GM23248 (cell line): ENCODE measurements around the gene TRAK1. TPM values are rescaled to one million over a fixed set of nuclear protein-coding genes. Genes with fewer than 3 reads are reported as not detected.
A peak's percentile ranks its signal among the peaks of the same experiment; 100 is the strongest.

Experiments used
- DNase-seq: peaks from one replicate; pipeline ENCODE4 v3.0.0-alpha.2; 2015
- H2AFZ ChIP-seq: fragments of 200-600 bp; sonication (generic); 2 replicates; pipeline ENCODE4 v1.6.1; 2016; ENCODE audit warnings: antibody characterized with exemption
- H3F3A ChIP-seq: fragments of 200-600 bp; sonication (generic); 2 replicates; pipeline ENCODE4 v1.6.1; 2016; ENCODE audit warnings: mild to moderate bottlenecking, antibody characterized with exemption, mixed run types; ENCODE audit not compliant: insufficient read depth
- H3K27ac ChIP-seq: fragments of 200-600 bp; sonication (generic); 2 replicates; pipeline ENCODE4 v1.5.1; 2016; ENCODE audit warnings: mild to moderate bottlenecking
- H3K27me3 ChIP-seq: fragments of 200-600 bp; sonication (generic); replicated peaks from 2 replicates; pipeline ENCODE4 v1.6.1; 2016; ENCODE audit warnings: mild to moderate bottlenecking; ENCODE audit not compliant: insufficient read depth
- H3K36me3 ChIP-seq: fragments of 200-600 bp; sonication (generic); 2 replicates; pipeline ENCODE4 v1.6.1; 2016; ENCODE audit warnings: low read depth, mild to moderate bottlenecking
- H3K4me1 ChIP-seq: fragments of 200-600 bp; sonication (generic); 2 replicates; pipeline ENCODE4 v1.6.1; 2016; ENCODE audit warnings: mild to moderate bottlenecking; ENCODE audit not compliant: insufficient read depth
- H3K4me2 ChIP-seq: fragments of 200-600 bp; sonication (generic); one replicate; pipeline ENCODE4 v1.6.1; 2016; ENCODE audit warnings: mild to moderate bottlenecking; ENCODE audit not compliant: unreplicated experiment
- H3K4me3 ChIP-seq: fragments of 200-600 bp; sonication (generic); 2 replicates; pipeline ENCODE4 v1.5.1; 2016; ENCODE audit warnings: mild to moderate bottlenecking
- H3K79me2 ChIP-seq: fragments of 200-600 bp; sonication (generic); 2 replicates; pipeline ENCODE4 v1.6.1; 2016; ENCODE audit warnings: mild to moderate bottlenecking; ENCODE audit not compliant: insufficient read depth
- H3K9ac ChIP-seq: fragments of 200-600 bp; sonication (generic); 2 replicates; pipeline ENCODE4 v1.6.1; 2016; ENCODE audit warnings: mild to moderate bottlenecking
- H3K9me2 ChIP-seq: fragments of 200-600 bp; sonication (generic); 2 replicates; pipeline ENCODE4 v1.6.1; 2016; ENCODE audit warnings: mixed run types, mild to moderate bottlenecking, moderate library complexity; ENCODE audit not compliant: insufficient read depth
- H3K9me3 ChIP-seq: fragments of 200-600 bp; sonication (generic); one replicate; pipeline ENCODE4 v1.6.1; 2017; ENCODE audit warnings: low read depth
- H4K20me1 ChIP-seq: fragments of 200-600 bp; sonication (generic); 2 replicates; pipeline ENCODE4 v1.6.0; 2016; ENCODE audit not compliant: insufficient read depth
- EZH2 ChIP-seq: fragments of 200-600 bp; sonication (generic); IDR thresholded peaks from 2 replicates; pipeline ENCODE4 v1.6.1; 2018; ENCODE audit warnings: antibody characterized with exemption, mild to moderate bottlenecking; ENCODE audit not compliant: insufficient read depth, poor library complexity, severe bottlenecking
- EZH2phosphoT487 ChIP-seq: fragments of 200-600 bp; sonication (generic); IDR thresholded peaks from 2 replicates; pipeline ENCODE4 v1.6.1; 2018; ENCODE audit warnings: antibody characterized with exemption, moderate library complexity, mild to moderate bottlenecking, low read depth; ENCODE audit not compliant: insufficient read depth
- WGBS, 2 experiments: methylation state at CpG; one replicate each; pipeline ENCODE4 v1.1.6; 2015 to 2017; ENCODE audit warnings: low lambda C conversion rate in 2 of 2, low coverage in 1 of 2; ENCODE audit errors: missing lambda C conversion rate in 2 of 2; 5-methylcytosine and 5-hydroxymethylcytosine counted together
- in situ Hi-C: fragments of 300-500 bp; cut with MboI; formaldehyde crosslinking; loops from 2 replicates; pipeline ENCODE4 v1.15.0; 2020
- polyA plus RNA-seq: library from polyadenylated mRNA; unstranded; fragments of >200 nt; fragmentation: Nextera tagmentation; extraction: Ambion mirVana; gene quantifications from 2 replicates; pipeline ENCODE4 v1.2.1, GENCODE V29; 2016
- total RNA-seq: library from RNA; depleted of rRNA; stranded (reverse); fragments of >200 nt; shearing (Covaris generic); gene quantifications from 2 replicates; pipeline ENCODE4 v1.2.3, GENCODE V29; 2014

Gene TRAK1
- total and polyA plus RNA-seq, 2 experiments from 2014 or later = 13.6 to 51.0 TPM

DNA sequence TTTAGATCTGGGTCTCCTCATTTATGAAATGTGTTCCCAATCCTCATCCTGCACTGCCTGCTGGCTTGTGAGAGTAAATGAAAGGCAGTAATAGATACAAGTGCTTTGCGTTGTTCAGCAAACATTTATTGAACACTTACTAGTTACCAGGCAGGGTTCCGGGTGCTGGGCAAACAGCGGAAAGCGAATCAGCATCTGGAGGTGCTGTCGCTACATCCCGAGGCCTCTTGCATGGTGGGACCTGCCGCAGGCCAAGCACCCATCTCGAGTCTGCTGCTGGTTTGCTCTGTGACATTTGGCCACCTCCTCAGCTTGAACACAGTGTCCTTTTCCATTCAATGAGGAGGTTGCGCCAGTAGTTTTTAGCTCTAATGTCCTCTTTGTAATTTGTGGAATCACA is 24.8 kb downstream of the TRAK1 start:
- Histone ChIP-seq H3K36me3 (no peaks in the 10 kb centered on the region; the same call in 1 of the 2 replicates), H3K27me3 (no peaks in the 10 kb centered on the region), H3K79me2 (peaks cover 86% of the 10 kb centered on the region), H4K20me1 (peaks cover 4% of the 10 kb centered on the region; the same call in 1 of the 2 replicates), H3K4me1 (peaks cover 21% of the 10 kb centered on the region), H3F3A (peaks cover 35% of the 10 kb centered on the region), H3K4me3 (no peak overlapping the region), H3K9ac (no peak overlapping the region), H3K9me3 (no peaks in the 10 kb centered on the region), H3K27ac (peak overlapping the region; percentile 55; the same call in 1 of the 2 replicates), H3K4me2 (peak overlapping the region; percentile 39), H3K9me2 (no peaks in the 10 kb centered on the region), H2AFZ (no peak overlapping the region)
- in situ Hi-C loops = no loop called here
- no peak for DNase-seq
- WGBS, 2 experiments = 93 to 97% methylated on average over 9 of the region's 9 CpGs
- TF ChIP-seq EZH2 (no peak), EZH2phosphoT487 (no peak)

DNA sequence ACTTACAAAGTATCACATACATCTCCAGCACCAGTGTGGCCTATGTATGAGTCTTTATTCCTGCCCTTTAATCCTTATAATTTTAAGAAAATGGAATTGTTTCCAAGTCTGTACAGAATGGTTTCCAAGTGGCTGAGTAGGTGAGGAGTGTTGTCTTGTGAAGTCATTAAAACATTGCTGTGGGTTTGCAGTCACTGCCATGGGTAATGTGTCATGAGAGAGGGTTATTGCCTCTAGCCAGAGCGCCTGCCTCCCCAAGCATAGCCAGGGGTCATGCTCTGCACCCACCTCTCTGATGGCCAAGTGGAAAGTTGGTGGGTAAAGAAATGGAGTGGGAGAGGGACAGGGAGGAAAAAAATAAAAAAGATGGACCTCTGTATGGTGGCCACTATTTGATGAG is 25.3 kb downstream of the TRAK1 start:
- no peaks in the 10 kb centered on the region for H3K27me3 ChIP-seq
- H3F3A ChIP-seq = peaks cover 36% of the 10 kb centered on the region
- in situ Hi-C loops = no loop called here
- H3K9me3 ChIP-seq = no peaks in the 10 kb centered on the region
- no peaks in the 10 kb centered on the region; the same call in 1 of the 2 replicates for H3K36me3 ChIP-seq
- peaks cover 4% of the 10 kb centered on the region; the same call in 1 of the 2 replicates for H4K20me1 ChIP-seq
- 76 to 83% methylated on average over 1 of the region's 1 CpG for WGBS, 2 experiments
- peak overlapping the region; percentile 39 for H3K4me2 ChIP-seq
- peak overlapping the region; percentile 55 for H3K27ac ChIP-seq
- no peaks in the 10 kb centered on the region for H3K9me2 ChIP-seq
- no peak overlapping the region for H3K9ac ChIP-seq
- H2AFZ ChIP-seq = no peak overlapping the region
- peak; percentile 64 for DNase-seq
- H3K4me3 ChIP-seq = no peak overlapping the region
- peaks cover 86% of the 10 kb centered on the region for H3K79me2 ChIP-seq
- peaks cover 21% of the 10 kb centered on the region for H3K4me1 ChIP-seq
- no peak for TF ChIP-seq EZH2
- no peak for TF ChIP-seq EZH2phosphoT487

DNA sequence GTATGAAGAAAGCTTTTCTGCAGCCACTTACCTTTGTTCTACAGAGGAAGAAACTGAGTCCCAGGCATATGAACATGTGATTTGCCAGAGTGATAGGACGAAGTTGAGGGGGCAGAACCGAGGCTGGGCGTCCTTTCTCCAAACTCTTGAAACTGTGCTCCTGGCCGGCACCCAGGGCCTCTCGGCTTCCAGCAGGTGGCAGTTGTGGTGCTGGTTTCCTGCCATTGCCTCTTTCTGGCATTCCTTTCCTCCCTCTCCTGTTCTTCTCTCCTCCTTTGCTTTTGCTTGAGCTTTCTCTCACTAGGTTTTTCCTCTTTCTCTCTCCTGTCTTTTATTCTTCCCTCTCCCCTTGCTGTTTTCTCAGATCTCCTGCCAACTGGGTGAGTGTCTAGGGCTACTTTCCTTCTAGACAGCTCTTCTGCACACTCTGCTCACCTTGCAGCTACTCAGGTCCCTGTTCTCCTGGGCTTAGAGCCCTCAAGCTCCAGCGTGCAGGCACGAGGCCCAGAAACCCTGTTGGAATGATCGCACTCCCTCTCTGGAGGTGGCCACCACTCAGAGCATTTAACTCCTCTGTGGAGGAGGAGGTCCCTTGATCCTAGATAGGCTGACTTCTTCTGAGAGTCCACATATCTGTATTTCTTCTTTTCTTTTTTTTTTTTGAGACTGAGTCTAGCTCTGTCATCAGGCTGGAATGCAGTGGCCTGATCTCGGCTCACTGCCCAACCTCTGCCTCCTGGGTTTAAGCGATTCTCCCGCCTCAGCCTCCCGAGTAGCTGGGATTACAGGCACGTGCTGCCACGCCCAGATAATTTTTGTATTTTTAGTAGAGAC is 26.2 kb downstream of the TRAK1 start:
- peak; percentile 85 for DNase-seq
- H3K79me2 ChIP-seq = peaks cover 86% of the 10 kb centered on the region
- H3K4me1 ChIP-seq = peaks cover 26% of the 10 kb centered on the region
- H4K20me1 ChIP-seq = peaks cover 6% of the 10 kb centered on the region; the same call in 1 of the 2 replicates
- peak overlapping the region; percentile 85 for H3K4me2 ChIP-seq
- H3K9ac ChIP-seq = peak overlapping the region; percentile 34; the same call in 1 of the 2 replicates
- no peak overlapping the region for H2AFZ ChIP-seq
- TF ChIP-seq EZH2 (no peak), EZH2phosphoT487 (no peak)
- in situ Hi-C loops = no loop called here
- H3F3A ChIP-seq = peaks cover 36% of the 10 kb centered on the region
- no peaks in the 10 kb centered on the region for H3K27me3 ChIP-seq
- WGBS, 2 experiments = 11 to 12% methylated on average over 14 of the region's 14 CpGs
- H3K36me3 ChIP-seq = no peaks in the 10 kb centered on the region
- peak overlapping the region; percentile 55 for H3K27ac ChIP-seq
- H3K9me3 ChIP-seq = no peaks in the 10 kb centered on the region
- peak overlapping the region; percentile 48; the same call in 1 of the 2 replicates for H3K4me3 ChIP-seq
- no peaks in the 10 kb centered on the region for H3K9me2 ChIP-seq

DNA sequence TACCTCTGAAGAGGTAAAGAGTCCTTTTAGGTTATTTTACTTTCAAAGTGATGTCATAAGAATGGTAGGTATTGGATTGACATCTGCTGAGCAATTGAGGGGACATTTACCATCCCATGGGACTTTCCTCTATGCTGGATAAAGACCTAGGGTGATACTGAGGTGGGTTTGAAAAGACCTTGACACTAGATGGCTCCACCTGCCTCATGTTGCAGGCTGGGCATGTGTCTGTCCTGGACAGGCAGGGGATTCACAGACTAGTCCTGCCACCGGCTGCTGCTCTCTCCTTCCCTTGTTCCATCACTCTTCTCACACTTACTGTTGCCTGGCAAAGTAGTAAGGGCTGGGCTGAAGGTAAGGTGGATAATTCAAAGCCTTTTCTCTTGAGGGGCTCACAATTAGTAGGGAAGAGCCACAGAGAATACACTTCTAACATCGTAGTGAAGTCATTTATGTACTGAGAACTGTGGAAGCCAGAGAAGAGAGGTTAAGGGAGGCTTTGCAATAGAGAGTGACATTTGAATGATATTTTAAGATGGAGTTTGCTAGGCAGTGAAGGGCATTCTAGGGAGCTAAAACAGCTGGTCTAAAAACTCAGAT is 27.7 kb downstream of the TRAK1 start:
- Histone ChIP-seq H3K36me3 (no peaks in the 10 kb centered on the region), H3K4me3 (no peak overlapping the region), H3K9ac (no peak overlapping the region), H2AFZ (no peak overlapping the region), H3K9me3 (no peaks in the 10 kb centered on the region), H3K9me2 (no peaks in the 10 kb centered on the region), H3K27ac (no peak overlapping the region), H3K4me2 (no peak overlapping the region), H3K79me2 (peaks cover 89% of the 10 kb centered on the region), H3K27me3 (no peaks in the 10 kb centered on the region), H3K4me1 (peaks cover 39% of the 10 kb centered on the region), H4K20me1 (peaks cover 6% of the 10 kb centered on the region; the same call in 1 of the 2 replicates), H3F3A (peaks cover 36% of the 10 kb centered on the region)
- 43 to 50% methylated on average over 2 of the region's 2 CpGs for WGBS, 2 experiments
- peak; percentile 42 for DNase-seq
- TF ChIP-seq EZH2phosphoT487 (no peak), EZH2 (no peak)
- in situ Hi-C loops = no loop called here
